ENCODE results near the gene UGDH. TPM values are rescaled to one million over a fixed set of nuclear protein-coding genes. Genes with fewer than 3 reads are reported as not detected.
"Not testable (repeated sequence)": the region's sequence is repeated elsewhere in the genome, so short reads cannot be mapped to it uniquely, and the experiment has no call there.

UGDH gene
- total RNA-seq, 1 donor from 2014 or later = 76.2 TPM

DNA sequence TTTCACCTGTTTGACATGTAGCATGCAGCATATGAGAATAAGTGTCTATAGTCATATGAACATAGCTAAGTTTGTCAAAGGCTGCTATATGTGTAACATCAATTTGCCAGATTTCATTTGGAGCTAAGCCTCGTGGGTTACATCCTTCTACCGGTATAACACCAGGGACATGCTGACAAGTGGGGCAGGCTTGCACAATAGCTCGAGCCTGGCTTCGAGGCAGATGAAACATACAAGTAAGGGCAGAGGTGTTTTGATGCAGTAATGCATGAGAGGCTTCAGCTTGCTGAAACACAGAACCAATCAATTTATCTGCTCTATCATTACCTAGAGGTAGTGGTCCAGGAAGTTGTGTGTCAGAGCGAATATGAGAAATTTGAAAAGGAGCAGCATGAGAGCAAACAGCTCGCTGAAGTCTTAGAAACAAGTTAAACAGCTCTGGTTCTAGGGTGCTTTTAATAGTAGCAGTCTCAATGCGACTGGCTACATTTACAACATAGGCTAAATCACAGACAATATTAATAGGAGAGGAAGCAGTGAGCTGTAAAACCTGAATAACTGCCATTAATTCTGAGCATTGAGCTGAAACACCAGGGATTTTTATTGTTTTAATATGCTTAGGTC is 14.9 kb upstream of the UGDH start:
- Mint-ChIP-seq H3K27ac (peak overlapping the region; percentile 51), H3K4me1 (peaks cover 22% of the 10 kb centered on the region), H3K9me3 (peaks cover 5% of the 10 kb centered on the region), H3K4me3 (no peak overlapping the region), H3K27me3 (ENCODE audit: low read depth) (no peaks in the 10 kb centered on the region), H3K36me3 (peaks cover 14% of the 10 kb centered on the region)
- DNase-seq (ENCODE audit: low spot score in 2 of 2, unreplicated experiment in 2 of 2) = no peak
- TF ChIP-seq, protein P1, sequence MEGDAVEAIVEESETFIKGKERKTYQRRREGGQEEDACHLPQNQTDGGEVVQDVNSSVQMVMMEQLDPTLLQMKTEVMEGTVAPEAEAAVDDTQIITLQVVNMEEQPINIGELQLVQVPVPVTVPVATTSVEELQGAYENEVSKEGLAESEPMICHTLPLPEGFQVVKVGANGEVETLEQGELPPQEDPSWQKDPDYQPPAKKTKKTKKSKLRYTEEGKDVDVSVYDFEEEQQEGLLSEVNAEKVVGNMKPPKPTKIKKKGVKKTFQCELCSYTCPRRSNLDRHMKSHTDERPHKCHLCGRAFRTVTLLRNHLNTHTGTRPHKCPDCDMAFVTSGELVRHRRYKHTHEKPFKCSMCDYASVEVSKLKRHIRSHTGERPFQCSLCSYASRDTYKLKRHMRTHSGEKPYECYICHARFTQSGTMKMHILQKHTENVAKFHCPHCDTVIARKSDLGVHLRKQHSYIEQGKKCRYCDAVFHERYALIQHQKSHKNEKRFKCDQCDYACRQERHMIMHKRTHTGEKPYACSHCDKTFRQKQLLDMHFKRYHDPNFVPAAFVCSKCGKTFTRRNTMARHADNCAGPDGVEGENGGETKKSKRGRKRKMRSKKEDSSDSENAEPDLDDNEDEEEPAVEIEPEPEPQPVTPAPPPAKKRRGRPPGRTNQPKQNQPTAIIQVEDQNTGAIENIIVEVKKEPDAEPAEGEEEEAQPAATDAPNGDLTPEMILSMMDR (IDR thresholded peaks at IDR 0.05; ENCODE audit: unreplicated experiment) = no peak

DNA sequence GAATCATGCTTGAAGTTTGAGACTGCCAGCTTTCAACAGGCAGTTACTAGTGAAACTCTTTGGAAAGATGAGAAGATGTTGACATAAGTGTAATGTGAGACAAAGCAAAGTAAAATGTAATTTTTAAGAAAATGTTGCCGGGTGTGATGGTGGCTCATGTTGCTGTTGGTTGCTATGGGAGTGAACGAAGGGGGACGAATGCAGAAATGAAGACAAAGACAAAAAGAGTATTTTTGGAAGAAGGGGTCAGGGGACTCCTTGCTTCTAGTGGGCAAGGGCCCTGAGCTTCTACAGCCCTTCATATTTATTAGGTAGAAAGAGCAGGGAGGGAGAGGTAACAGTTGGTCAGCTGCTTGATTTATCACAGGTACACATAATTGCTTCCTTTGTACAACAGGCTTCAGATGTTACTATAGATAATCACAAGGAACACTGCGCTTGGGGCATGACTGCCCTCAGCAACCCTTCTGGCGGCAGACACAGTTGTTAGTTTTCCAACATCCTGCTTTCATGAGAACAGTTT is 11.9 kb upstream of the UGDH start:
- TF ChIP-seq, protein P1 (IDR thresholded peaks at IDR 0.05; ENCODE audit: unreplicated experiment) = no peak
- Mint-ChIP-seq H3K36me3 (peaks cover 37% of the 10 kb centered on the region), H3K9me3 (peaks cover 8% of the 10 kb centered on the region), H3K27ac (peak overlapping the region; percentile 2), H3K27me3 (ENCODE audit: low read depth) (no peaks in the 10 kb centered on the region), H3K4me3 (no peak overlapping the region), H3K4me1 (peaks cover 9% of the 10 kb centered on the region)
- DNase-seq (ENCODE audit: low spot score in 2 of 2, unreplicated experiment in 2 of 2) = no peak

DNA sequence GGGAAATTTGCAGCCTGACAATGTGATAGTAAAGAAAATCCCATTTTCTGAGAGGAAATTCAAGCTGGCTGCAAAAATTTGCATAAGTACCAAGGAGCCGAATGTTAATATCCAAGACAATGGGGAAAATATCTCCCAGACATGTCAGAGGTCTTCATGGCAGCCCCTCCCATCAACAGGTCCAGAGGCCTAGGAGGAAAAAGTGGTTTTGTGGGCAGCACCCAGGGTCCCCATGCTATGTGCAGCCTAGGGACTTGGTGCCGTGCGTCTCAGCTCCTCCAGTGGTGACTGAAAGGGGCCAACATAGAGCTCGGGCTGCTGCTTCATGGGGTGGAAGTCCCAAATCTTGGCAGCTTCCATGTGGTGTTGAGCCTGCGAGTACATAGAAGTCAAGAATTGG is 6.3 kb upstream of the UGDH start:
- peaks cover 6% of the 10 kb centered on the region for H3K4me1 Mint-ChIP-seq
- H3K36me3 Mint-ChIP-seq = peaks cover 64% of the 10 kb centered on the region
- no peak overlapping the region for H3K27ac Mint-ChIP-seq
- H3K9me3 Mint-ChIP-seq = peaks cover 29% of the 10 kb centered on the region
- no peak for DNase-seq (ENCODE audit: low spot score in 2 of 2, unreplicated experiment in 2 of 2)
- H3K27me3 Mint-ChIP-seq (ENCODE audit: low read depth) = no peaks in the 10 kb centered on the region
- TF ChIP-seq, protein P1 (IDR thresholded peaks at IDR 0.05; ENCODE audit: unreplicated experiment) = no peak
- H3K4me3 Mint-ChIP-seq = no peak overlapping the region

DNA sequence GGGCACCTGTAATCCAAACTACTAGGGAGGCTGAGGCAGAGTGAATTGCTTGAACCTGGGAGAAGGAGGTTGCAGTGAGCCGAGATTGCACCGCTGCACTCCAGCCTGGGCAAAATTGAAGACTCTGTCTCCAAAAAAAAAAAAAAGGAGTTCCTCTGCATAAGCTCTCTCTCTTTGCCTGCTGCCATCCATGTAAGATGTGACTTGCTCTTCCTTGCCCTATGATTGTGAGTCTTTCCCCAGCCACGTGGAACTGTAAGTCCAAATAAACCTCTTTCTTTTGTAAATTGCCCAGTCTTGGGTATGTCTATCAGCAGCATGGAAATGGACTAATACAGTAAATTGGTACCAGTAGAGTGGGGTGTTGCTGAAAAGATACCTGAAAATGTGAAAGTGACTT is 5.0 kb upstream of the UGDH start:
- Mint-ChIP-seq H3K36me3 (peaks cover 64% of the 10 kb centered on the region), H3K4me1 (peaks cover 12% of the 10 kb centered on the region), H3K9me3 (peaks cover 29% of the 10 kb centered on the region)
- H3K4me3 Mint-ChIP-seq; H3K27ac Mint-ChIP-seq; H3K27me3 Mint-ChIP-seq (ENCODE audit: low read depth); DNase-seq (ENCODE audit: low spot score in 2 of 2, unreplicated experiment in 2 of 2): not testable (repeated sequence)

DNA sequence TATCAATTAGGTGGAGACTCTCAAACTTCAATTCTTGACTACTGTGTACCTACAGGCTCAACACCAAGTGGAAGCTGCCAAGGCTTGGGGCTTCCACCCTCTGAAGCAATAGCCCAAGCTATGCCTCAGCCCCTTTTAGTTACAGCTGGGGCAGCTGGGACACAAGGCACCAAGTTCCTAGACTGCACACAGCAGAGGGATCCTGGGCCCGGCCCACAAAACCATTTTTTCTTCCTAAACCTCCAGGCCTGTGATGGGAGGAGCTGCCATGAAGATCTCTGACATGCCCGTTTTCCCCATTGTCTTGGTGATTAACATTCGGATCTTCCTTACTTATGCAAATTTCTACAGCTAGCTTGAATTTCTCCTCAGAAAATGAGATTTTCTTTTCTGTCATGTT is 3.4 kb upstream of the UGDH start:
- H3K27ac Mint-ChIP-seq = no peak overlapping the region
- no peak for DNase-seq (ENCODE audit: low spot score in 2 of 2, unreplicated experiment in 2 of 2)
- H3K27me3 Mint-ChIP-seq (ENCODE audit: low read depth) = no peaks in the 10 kb centered on the region
- peaks cover 18% of the 10 kb centered on the region for H3K4me1 Mint-ChIP-seq
- H3K4me3 Mint-ChIP-seq = no peak overlapping the region
- H3K9me3 Mint-ChIP-seq = peaks cover 29% of the 10 kb centered on the region
- TF ChIP-seq, protein P1 (IDR thresholded peaks at IDR 0.05; ENCODE audit: unreplicated experiment) = no peak
- peaks cover 53% of the 10 kb centered on the region for H3K36me3 Mint-ChIP-seq

DNA sequence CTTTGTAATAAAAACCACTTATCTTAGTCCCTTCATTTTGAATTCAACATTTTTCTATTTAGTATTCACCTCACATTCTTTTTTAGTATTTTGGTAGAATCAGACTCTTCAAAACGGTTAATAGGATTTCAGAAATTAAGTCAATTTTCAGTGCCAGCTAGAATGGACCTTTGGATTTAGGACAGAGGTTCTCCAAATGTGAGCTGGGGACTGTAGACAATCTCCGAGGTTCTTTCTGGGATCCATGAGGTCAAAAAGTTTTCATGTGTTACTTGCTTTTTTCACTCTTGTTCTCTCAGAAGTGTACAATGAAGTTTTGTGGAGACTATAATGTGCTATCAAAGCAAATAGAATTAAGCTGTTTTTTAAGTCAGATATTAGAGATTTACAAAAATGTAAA is 2.3 kb upstream of the UGDH start:
- TF ChIP-seq, protein P1 (IDR thresholded peaks at IDR 0.05; ENCODE audit: unreplicated experiment) = no peak
- H3K36me3 Mint-ChIP-seq = peaks cover 45% of the 10 kb centered on the region
- peak overlapping the region; percentile 30 for H3K27ac Mint-ChIP-seq
- DNase-seq (ENCODE audit: low spot score in 2 of 2, unreplicated experiment in 2 of 2) = no peak
- H3K27me3 Mint-ChIP-seq (ENCODE audit: low read depth) = no peaks in the 10 kb centered on the region
- peak overlapping the region; percentile 28 for H3K4me3 Mint-ChIP-seq
- peaks cover 25% of the 10 kb centered on the region for H3K4me1 Mint-ChIP-seq
- peaks cover 28% of the 10 kb centered on the region for H3K9me3 Mint-ChIP-seq

Data from mesothelial cell of epicardium (in vitro differentiated cells).